RWPE1 (cell line): ENCODE measurements around the gene SF1.

Experiments used
- CTCF ChIA-PET: fragments of 350-600 bp; sonication (Branson Sonifier 250); formaldehyde crosslinking; extraction: SDS; loops from one replicate; lab custom pipeline; 2021; lab: Yijun Ruan, JAX
- POLR2A ChIA-PET: fragments of 400-600 bp; formaldehyde crosslinking; extraction: SDS; loops from one replicate; lab custom pipeline; 2020; ENCODE audit warnings: antibody characterized with exemption; ENCODE audit not compliant: low non-redundant PET; lab: Yijun Ruan, JAX
- DNase-seq: peaks from one replicate; pipeline ENCODE4 v3.0.0; 2012; ENCODE audit warnings: low spot score
- H3K27ac ChIP-seq: fragments of 450-650 bp; 2 replicates; pipeline ENCODE4 v1.5.1; 2017
- CTCF ChIP-seq: fragments of 450-650 bp; conservative IDR thresholded peaks from 2 replicates; pipeline ENCODE4 v1.5.1; 2017; ENCODE audit warnings: low read depth, mild to moderate bottlenecking

SF1 gene

GRCh38 chr11:64805481-64805880, 27.1 kb upstream of the SF1 start:
- no peak for DNase-seq
- CTCF ChIA-PET = no interaction called here
- TF ChIP-seq CTCF = no peak
- POLR2A ChIA-PET = no interaction called here
- H3K27ac ChIP-seq = peak overlapping the region; percentile 89

DNA sequence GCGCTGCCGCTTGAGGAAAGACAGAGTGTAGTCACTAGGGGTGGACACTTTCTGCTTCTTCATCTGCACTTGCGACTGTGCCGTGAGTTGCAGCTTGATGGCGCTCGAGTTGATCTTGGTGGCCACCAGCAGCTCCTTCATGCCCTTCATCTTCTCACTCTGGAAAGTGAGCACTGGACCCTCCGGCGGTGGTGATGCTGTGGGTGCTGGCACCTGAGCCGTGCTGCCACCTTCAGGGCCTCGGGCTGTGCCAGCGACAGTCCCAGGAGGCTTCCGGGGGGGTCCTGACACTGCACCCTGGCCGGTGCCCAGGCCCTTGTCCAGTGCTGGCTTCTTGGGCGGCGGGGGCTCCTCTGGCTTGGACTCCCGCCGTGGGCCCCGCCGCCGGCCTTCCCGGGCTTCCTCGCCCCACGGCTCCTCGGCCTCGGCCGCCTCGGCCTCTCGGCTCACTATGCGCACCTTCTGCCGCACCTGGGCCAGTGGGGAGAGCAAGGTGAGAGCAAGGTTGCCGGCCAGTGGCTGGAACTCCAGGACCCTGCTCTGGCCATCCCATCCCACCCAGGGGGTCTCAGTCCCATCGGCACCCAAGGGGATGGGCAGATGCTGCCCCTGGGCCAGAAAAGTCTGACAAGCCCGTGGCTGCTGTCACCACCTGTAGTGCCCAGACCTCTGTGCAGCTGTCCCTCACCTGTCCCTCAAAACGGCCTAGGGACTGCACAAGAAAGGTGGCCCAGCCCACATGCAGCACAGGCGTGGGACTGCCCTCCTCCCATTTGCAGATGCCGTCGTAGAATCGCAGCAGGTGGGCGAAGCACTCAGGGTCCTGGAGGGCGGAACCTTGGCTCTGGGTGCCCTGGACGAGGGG, 26.2 kb upstream of the SF1 start:
- ChIA-PET POLR2A (no interaction called here), CTCF (interaction anchor here (1.0 kb wide), 1 partner anchor 31 kb away, joined by 3 read pairs; no protein-coding TSS in a partner anchor)
- no peak for TF ChIP-seq CTCF
- DNase-seq = no peak
- H3K27ac ChIP-seq = peak overlapping the region; percentile 89

DNA sequence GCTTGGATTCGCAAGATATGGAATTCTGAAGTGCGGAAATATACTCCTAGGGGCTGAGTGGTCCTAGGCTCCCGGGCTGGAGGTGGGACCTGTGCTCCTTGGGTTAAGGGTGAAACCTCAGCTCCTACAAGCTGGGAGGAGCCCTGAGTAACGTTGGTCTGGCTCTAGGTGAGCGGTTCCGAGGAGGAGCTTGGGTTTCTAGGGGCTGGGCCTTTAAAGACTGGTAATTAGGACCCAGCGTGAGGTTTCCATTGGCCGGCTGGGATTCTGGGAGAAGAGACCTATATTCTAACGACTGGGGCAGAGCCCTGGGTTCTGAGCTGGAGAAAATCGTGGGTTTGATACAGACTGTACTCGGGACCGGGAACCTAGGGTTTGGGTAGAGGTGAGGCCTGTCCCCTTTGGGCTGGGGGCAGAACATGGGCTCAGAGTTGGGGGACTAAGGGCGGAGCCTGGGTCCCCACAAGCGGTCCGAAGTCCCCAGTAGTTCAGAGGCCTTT, 25.6 kb upstream of the SF1 start:
- ChIA-PET POLR2A (no interaction called here), CTCF (interaction anchor here (0.6 to 1.0 kb wide), 2 partner anchors 32 to 98 kb away, joined by 3 read pairs; no protein-coding TSS in a partner anchor)
- TF ChIP-seq CTCF = no peak
- H3K27ac ChIP-seq = peak overlapping the region; percentile 89
- peak; percentile 50 for DNase-seq

DNA sequence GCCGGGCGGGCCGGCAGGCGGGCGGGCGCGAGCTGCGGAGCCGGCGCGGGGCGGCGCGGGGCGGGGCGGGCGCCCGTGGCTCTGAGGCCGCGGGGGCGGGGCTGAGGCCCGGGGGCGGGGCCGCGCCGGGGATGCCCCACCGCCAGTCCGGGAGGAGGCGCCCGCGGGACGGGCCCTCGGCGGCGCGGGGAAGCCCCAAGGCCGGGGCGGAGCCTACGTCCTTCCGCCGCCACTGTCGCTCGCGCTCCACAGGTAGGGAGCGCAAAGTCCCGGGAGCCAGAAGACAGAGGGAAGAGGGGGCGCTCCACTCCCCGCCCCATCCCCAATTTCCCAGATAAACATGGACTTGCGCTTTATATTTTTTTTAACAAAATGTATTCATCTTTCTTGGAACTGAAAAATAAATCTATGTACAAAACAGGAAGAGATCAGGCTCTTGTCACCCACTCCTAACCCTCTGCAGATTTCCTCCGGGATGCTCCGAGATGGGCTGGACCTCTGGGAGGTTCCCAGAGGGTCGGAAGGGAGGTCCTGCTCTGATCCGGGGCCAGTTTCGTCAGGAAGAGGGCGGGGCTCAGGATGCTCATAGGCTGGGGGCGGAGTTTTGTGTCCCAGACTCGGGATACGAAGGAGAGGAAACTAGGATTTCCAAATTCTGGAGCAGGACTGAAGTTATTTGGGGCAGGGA, 25.0 kb upstream of the SF1 start, which contains the start of gene MAP4K2:
Gene MAP4K2, minus strand, starts transcription at position 57 of the 688 bp plus-strand sequence. CDS start 65 bp downstream, outside the sequence.
- peak; percentile 93 for DNase-seq
- ChIA-PET POLR2A (interaction anchor here (1.0 kb wide), 1 partner anchor 74 kb away, joined by 4 read pairs; no protein-coding TSS in a partner anchor), CTCF (interaction anchor here (0.6 to 1.0 kb wide), 4 partner anchors 32 to 566 kb away, joined by 3 to 4 read pairs (median 3); no protein-coding TSS in a partner anchor)
- peak within 1 kb of the TSS; percentile 89 for H3K27ac ChIP-seq
- TF ChIP-seq CTCF = peak; percentile 62

- no peak for DNase-seq
- ChIA-PET POLR2A (interaction anchor here (0.6 to 1.0 kb wide), 2 partner anchors 25 to 75 kb away, joined by 3 to 4 read pairs; no protein-coding TSS in a partner anchor), CTCF (interaction anchor here (0.6 to 1.0 kb wide), 3 partner anchors 98 to 565 kb away, joined by 3 to 5 read pairs (median 4); no protein-coding TSS in a partner anchor)
- H3K27ac ChIP-seq = peak overlapping the region; percentile 89
- no peak for TF ChIP-seq CTCF
These were observed 24.2 kb upstream of the SF1 start for GRCh38 chr11:64802370-64803157.
